ENCODE measurements around the gene ACVR1B. TPM values are rescaled to one million over a fixed set of nuclear protein-coding genes. Genes with fewer than 3 reads are reported as not detected.

The ACVR1B gene
- total RNA-seq: 14.0 and 23.4 TPM in 2 replicates

DNA sequence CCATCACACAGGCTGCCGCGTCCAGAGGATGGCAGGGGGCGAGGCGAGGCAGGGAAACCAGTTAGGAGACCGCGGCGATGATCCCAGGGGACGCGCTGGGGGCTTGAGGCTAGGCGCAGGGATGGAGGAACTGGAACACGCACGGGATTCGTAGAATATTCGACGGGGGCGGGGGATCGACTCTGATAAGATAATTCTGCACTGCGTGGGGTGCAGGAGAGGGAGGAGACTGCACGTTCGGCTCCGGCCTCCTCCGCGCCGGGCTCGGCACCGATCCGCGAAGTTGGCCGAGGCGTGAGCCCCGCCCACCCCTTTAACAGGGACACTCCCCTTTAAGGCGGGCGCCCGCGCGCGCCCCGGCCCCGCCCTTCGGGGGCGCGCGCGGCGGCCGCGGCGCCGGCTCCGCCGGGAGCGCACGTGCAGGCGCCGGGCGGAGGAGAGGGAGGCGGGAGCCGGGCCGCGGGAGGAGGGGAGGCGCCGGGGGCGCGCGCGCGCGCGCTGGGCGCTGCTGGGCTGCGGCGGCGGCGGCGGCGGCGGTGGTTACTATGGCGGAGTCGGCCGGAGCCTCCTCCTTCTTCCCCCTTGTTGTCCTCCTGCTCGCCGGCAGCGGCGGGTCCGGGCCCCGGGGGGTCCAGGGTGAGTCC is at the start of gene ACVR1B:
Gene ACVR1B, plus strand, starts transcription at position 501 of the 644 bp plus-strand sequence. Its CDS starts 45 bp downstream, at position 546.
- TF ChIP-seq, protein P1, sequence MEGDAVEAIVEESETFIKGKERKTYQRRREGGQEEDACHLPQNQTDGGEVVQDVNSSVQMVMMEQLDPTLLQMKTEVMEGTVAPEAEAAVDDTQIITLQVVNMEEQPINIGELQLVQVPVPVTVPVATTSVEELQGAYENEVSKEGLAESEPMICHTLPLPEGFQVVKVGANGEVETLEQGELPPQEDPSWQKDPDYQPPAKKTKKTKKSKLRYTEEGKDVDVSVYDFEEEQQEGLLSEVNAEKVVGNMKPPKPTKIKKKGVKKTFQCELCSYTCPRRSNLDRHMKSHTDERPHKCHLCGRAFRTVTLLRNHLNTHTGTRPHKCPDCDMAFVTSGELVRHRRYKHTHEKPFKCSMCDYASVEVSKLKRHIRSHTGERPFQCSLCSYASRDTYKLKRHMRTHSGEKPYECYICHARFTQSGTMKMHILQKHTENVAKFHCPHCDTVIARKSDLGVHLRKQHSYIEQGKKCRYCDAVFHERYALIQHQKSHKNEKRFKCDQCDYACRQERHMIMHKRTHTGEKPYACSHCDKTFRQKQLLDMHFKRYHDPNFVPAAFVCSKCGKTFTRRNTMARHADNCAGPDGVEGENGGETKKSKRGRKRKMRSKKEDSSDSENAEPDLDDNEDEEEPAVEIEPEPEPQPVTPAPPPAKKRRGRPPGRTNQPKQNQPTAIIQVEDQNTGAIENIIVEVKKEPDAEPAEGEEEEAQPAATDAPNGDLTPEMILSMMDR (conservative IDR thresholded peaks at IDR 0.05; ENCODE audit: low read depth, low read length): no peak
- no peak for DNase-seq (ENCODE audit: low read depth)

DNA sequence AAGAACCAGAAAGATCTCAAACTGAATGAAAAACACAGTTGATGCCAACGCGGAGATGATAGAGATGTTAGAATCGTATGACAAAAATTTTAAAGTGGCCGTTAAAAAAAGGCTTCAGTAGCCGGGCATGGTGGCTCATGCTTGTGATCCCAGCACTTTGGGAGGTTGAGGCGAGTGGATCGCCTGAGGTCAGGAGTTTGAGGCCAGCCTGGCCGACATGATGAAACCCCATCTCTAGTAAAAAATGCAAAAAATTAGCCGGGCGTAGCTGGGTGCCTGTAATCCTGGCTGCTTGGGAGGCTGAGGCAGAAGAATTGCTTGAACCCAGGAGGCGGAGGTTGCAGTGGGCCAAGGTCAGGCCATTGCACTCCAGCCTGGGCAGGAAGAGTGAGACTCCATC is 49.6 kb upstream of the ACVR1B start:
- H3K4me3 ChIP-seq (ENCODE audit: low read depth, low read length): no peak overlapping the region
- TF ChIP-seq, protein P1 (conservative IDR thresholded peaks at IDR 0.05; ENCODE audit: low read depth, low read length): no peak
- DNase-seq (ENCODE audit: low read depth): no peak

More for the DNA sequence above, at the start of gene ACVR1B:
- peak within 1 kb of the TSS; percentile 96 for H3K4me3 ChIP-seq (ENCODE audit: low read depth, low read length)

DNA sequence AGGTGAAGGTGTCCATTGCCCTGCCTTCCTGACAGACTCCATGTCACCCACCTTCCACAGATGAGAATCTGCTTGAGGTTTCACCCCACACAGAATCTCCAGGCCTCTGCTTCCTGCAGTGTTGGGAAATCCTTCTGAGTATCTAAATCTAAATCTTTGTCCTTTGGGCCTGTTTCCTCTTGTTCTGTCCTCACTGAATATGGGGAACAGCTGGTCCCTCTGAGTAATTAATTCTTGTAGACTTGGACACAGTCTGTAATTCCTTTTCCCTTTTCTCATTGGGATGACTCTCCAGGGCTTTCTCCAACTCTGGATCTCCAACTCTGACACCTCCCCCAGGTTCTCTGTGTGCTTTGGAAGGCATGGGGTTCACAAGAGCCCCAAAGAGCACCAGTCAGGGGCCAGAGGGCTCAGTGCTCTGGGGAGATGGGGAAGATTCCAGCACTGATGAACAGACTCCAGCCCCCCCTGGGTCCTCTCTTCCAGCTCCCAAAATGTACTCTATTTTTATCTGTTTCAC is 46.5 kb upstream of the ACVR1B start:
- H3K4me3 ChIP-seq (ENCODE audit: low read depth, low read length): no peak overlapping the region
- TF ChIP-seq, protein P1 (conservative IDR thresholded peaks at IDR 0.05; ENCODE audit: low read depth, low read length): no peak
- DNase-seq (ENCODE audit: low read depth): no peak

DNA sequence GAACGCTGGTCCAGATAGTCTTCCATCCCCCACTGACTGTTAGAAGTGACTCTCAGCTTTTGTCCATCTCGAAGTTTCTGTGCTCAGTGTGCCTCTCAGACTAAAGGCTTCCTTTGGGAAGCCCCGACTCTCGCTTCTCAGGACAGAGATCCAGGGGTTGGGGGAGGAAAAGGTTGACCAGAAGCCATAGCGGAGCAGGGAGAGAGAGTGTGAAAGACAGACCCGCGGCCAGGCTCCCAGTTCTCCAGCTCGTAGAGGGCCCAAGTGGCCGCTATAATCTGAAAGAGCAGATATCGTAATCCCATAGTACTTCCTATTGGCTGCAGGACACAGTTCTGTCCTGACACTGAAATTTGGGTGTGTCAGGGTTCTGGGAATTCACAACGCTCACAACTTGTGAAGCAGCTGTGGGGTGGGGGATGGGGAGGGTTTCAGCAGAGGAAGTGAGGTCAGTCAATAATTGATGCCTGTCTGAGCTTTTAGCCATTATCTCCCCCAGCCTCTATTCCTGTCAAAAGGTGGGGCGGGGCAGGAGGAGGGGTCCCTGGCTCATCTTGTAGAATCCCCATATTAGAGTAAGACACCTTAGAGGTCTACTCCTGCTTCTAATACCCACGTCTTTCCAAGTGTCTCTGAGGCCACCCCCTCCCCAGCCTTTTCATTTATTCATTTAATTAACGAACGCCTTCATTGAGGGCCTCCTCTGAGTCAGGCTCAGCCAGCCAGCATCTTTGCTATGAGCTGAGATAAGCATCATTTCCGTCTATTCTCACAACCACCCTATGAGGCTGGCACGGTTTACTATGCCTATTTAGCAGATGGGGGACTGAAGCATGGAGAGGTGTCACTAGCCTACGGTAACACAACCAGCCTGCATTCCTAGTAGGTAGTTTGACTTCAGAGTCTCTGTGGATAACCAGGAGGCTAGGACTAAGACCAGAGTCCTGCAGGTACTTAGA is 45.7 kb upstream of the ACVR1B start:
- H3K4me3 ChIP-seq (ENCODE audit: low read depth, low read length): no peak overlapping the region
- DNase-seq (ENCODE audit: low read depth): no peak
- TF ChIP-seq, protein P1 (conservative IDR thresholded peaks at IDR 0.05; ENCODE audit: low read depth, low read length): no peak

DNA sequence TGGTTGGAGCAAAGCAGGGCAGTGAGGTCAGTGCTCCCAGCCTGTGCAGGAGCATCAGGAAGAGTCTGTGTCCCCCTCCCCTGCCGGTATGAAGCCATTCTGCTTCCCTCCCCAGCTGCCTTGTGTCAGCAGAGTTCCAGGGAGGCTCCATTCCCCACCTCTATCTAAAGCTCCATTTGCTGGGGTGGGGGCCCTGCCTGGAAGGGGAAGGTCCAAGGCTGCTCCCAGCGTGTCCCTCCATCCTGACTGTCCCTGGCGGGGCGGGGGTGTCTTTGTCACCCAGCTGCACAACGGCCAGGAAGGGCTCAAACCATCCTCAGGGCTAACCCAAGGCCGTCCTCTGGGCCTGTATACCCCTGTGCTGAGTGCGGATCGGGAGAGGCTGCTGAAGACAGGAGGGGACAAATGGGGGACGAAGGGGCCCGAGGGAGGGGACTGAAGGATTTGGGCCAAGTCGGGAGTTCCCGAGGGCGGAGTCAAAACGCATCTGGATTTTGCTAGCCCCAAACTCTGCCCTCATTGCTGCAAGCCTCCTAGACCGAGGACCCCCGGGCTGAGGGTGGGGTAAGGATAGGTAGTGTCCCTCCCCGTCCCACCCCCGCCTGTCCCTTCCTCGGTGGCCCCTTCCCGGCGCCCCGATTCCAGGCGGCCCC is 44.9 kb upstream of the ACVR1B start:
- DNase-seq (ENCODE audit: low read depth): no peak
- TF ChIP-seq, protein P1 (conservative IDR thresholded peaks at IDR 0.05; ENCODE audit: low read depth, low read length): no peak
- peak overlapping the region; percentile 48 for H3K4me3 ChIP-seq (ENCODE audit: low read depth, low read length)

DNA sequence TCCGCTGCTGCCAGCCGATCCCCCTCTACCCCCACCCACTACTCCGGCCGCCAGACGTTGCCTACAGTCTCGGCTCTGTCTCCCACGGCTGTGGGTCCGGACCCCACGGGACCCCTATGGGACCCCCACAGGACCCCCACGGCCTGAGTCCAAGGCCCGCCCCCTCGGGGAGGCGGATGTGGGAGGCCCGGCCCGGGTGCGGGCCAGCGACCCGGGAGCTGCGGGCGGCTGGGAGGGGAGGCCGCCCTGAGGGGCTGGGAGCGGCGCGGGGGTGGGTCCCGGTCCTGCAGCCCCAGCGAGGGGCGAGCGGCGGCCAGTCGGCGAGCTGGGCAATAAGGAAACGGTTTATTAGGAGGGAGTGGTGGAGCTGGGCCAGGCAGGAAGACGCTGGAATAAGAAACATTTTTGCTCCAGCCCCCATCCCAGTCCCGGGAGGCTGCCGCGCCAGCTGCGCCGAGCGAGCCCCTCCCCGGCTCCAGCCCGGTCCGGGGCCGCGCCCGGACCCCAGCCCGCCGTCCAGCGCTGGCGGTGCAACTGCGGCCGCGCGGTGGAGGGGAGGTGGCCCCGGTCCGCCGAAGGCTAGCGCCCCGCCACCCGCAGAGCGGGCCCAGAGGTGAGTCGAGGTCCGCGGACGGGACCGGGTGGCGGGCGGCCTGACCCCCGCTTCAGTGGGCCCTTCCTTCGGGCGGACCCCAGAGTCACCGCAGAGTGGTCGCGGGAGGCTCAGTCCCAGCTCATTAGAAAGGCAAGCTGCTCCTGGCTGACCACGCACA is 44.2 kb upstream of the ACVR1B start, which contains the start of gene ACVRL1:
Gene ACVRL1, plus strand, starts transcription at position 422 of the 773 bp plus-strand sequence. CDS start 4,971 bp downstream, outside the sequence.
- DNase-seq (ENCODE audit: low read depth): no peak
- H3K4me3 ChIP-seq (ENCODE audit: low read depth, low read length): peak within 1 kb of the TSS; percentile 48
- TF ChIP-seq, protein P1 (conservative IDR thresholded peaks at IDR 0.05; ENCODE audit: low read depth, low read length): no peak
